GM19463 (cell line): ENCODE measurements around the gene F12.
A peak's percentile ranks its signal among the peaks of the same experiment; 100 is the strongest.
"Not testable (repeated sequence)": the region's sequence is repeated elsewhere in the genome, so short reads cannot be mapped to it uniquely, and the experiment has no call there.

Experiments used
- ATAC-seq: cut with Tn5 transposase; IDR thresholded peaks from one replicate; pipeline ENCODE4 v1.9.1; 2021; ENCODE audit warnings: mild to moderate bottlenecking, moderate library complexity; ENCODE audit not compliant: unreplicated experiment

Gene F12

DNA sequence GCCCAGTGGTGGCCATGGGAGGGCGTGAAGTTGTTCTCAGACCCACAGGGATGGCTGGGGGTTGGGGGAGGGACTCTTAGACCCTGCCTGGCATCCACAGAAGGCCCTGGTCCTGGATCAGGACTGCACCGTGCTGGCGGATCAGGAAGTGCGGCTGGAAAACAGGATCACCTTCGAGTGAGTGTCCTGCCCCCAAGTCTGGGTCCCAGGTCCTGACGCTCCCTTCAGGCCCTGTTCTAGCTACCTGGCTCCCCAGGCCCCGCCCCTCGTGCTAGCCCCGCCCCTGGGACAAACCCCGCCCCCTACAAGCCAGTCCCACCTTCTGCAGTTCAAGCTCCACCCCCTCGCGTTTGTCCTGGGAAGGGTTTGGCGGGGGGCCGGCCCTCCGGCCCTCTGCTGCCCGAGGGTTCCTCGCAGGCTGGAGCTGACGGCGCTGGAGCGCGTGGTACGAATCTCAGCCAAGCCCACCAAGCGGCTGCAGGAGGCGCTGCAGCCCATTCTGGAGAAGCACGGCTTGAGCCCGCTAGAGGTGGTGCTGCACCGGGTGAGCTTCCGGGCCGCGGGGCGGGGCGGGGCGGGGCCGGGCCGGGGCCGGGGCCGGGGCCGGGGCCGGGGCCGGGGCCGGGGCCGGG lies 38.8 kb downstream of the F12 start:
- ATAC-seq = peak; percentile 76

DNA sequence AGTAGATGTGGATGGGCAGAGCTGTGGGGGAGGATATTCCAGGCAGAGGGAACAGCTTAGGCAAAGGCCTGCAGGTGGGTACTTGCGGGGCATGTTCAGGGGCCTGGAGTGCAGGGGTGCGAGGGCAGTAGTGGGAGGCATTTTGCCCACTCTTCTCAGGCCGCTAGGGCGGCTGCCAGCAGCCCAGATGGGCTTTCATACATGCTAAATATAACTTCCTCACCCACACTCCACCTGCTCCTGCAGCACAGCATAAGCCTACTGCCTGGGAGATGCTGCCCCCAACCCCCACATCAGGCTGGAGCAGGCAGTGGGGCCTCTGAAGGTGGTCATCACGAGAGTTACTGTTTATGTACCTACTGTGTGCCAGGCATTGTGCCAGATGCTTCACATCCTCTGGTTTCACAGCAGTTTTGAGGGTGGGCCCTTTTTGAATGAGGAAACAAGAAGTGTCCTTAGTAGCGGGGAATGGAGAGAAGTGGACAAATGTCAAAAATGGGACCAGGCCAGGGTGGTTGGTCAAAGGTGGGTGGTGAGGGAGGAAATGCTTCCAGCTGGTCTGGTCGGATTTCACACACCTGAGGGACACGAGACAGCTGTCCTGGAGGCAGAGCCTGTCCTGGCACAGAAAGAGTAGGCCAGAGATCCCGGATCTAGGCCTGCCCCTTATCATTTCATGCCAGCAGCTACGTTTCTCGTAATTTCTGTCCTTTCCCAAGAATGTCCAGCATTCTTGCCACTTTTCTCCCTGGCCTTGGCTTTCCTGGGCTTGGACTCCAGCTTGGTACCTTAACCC lies 39.5 kb downstream of the F12 start:
- ATAC-seq = no peak

DNA sequence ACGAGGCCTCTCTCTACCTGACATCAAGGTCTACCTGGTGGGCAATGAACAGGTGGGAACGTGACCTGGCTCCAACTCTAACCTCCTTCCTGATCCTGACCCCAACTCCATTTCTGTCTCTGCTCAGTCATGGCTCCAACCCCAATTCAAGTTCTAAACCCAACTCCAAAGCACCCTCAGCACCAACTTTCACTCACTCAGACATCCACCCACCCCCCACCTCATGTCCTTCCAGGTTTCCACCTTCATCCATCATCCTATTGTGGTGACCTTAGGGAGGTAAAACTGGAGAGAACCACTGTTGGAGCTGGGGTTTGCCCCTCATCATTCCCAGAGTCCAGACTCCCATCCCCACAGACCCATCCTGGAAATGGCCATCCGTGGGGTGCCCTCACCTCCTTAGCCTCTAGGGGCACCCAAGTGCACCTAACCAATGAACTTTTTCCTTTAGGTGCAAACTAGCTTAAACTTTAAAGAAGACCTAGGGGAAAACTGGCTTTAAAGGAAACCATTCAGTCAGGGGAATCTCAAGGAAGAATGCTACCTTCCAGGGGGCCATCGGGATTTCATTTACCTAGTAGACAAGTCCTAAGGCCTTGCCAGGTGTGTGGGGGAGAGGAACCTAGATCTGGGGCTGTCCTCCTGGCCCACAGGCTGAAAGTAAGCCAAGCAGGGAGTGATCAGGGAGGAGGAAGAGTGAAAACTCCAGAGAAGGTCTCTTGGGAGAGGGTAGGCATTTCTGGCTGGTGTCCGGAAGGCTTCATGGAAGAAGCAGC lies 40.3 kb downstream of the F12 start:
- ATAC-seq = no peak

DNA sequence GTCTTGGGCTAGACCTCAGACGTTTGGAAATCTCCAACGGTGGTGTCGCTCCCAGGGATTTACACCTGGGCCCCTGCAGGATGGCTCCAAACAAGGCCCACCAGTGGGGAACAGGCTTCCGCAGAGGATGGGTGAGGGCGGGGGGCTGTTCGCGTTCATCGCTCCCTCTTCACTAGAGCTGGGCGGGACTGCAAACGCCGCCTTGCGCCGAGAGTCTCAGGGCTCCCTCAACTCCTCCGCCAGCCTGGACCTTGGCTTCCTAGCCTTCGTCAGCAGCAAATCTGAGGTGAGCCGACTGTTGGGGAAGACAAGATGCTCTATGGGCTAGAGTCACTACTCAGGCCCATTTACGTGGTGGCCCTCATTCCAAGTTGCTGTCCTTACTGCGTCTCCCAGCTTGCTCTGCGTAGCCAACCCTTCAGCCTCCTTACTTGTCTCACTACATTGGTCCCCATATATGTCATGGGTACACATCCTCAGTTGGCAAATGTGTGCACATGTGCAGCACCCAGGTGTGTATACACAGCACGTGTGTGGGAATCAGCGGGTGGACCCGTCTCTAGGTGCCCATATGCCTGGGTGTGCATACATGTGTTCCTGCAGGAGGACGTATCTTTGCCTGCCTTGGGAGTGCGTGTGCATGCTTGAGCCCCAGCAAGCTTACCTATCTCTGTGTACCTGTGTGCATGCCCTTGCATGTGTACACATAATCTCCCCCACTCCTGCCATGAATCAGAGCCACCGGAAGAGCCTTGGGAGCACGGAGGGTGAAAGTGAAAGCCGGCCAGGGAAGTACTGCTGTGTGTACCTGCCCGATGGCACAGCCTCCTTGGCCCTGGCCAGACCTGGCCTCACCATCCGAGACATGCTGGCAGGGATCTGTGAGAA lies 41.1 kb downstream of the F12 start:
- no peak for ATAC-seq

DNA sequence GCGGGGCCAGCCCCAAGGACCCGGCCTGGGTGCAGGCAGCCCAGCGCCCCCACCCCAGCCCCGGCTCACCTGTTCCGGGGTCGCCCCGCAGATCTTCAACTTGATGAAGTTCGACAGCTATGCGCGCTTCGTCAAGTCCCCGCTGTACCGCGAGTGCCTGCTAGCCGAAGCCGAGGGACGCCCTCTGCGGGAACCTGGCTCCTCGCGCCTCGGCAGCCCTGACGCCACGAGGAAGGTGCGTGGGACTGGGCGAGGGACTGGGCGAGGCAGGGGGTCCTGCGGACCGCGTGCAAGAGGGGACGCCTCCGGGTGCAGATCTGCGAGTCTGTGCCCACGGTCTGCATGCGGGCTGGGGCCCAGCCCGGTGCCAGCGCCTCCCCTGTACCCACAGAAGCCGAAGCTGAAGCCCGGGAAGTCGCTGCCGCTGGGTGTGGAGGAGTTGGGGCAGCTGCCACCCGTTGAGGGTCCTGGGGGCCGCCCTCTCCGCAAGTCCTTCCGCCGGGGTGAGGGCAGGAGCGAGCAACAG lies 42.0 kb downstream of the F12 start:
- ATAC-seq = no peak

DNA sequence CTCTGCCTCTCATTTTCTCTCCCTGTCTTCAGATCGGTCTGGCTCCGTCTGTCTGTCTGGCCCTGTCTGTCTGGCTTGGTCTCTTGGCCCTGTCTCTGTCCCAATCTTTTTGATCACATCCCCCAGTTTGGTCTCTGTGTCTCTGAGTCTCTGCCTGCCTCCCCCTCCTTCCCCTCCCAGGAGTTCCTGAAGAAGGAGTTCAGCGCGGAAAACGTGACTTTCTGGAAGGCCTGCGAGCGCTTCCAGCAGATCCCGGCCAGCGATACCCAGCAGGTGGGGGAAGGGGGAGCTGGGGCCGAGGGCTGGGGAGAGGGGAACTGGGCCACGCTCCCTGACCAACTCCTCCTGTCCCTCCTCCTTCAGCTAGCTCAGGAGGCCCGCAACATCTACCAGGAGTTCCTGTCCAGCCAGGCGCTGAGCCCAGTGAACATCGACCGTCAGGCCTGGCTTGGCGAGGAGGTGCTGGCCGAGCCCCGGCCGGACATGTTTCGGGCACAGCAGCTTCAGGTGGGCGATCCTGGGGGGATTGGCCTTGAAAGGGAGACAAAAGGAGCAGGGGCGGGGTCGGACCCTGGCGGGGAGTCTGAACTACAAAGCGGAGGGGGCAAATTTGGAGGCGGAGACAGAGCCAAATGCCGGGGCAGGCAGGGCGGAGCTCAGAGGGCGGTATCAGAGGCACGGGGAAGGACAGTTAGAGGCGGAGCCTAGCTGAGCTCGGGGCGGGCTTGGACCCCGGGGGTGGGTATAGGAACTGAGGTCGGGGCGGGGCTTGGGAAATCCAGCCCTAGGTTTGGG lies 42.6 kb downstream of the F12 start:
- ATAC-seq = no peak

DNA sequence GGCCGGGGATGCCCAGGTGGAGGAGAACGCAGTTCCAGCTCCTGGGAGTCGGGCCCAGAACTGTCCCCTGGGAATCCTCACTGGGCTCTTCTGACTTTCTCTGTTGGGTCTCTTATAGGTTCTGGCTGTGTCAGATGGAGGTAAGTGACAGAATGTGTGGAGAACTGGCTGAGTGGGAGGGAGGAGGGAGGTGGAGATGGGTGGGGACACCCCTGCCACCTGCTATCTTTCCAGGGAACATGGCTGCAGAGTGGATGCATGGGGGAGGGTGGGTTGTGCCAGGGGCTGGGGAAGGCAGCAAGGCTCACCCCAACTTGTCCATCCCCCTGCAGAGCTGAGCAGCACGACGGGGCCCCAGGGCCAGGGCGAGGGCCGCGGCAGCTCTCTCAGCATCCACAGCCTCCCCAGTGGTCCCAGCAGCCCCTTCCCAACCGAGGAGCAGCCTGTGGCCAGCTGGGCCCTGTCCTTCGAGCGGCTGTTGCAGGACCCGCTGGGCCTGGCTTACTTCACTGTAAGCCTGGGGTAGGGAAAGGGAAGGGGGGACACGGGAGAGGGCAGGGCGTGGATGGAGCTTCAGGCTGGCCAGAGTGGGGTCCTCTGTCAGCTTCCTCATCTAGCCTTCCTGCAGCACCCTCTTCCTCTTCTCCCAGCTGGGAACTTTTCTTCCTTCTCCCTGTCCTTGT lies 43.4 kb downstream of the F12 start:
- ATAC-seq = no peak

DNA sequence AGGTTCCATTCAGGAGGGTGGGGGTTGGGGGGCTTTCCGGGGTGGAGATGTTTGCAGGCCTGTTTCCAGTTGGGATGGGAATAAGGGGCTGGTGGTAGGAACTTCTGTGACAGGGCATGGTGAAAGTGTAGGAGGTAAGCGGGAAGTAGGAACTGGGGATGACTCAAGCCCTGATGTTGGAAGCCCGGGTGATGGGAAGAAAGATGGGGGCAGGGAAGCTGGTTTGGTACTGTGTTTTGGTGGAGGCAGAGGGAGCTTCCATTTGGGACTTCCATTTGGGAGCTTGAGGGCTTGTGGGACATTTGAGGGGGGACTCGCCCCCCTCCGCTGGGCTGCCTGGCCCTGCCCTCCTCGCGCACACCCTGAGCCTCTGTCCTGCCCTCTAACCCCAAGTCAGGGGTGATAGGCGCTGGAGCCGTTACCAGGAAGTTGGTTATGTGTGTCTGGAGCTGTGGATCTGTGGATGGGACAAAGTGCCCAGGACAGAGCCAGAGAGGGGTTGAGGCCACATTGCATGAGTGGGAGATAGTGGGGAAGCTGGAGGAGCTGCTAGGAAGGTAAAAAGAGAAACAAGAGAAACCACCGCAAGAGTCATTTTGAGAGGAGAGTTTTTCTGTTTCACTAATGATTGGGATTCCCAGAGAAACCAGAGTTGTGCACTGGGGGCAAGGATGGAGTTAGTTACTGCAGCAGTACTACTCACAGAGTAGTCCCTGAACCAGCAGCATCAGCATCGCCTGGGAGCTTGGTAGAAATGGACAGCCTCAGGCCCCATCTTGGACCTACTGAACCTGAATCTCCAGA lies 45.0 kb downstream of the F12 start:
- peak; percentile 31 for ATAC-seq

DNA sequence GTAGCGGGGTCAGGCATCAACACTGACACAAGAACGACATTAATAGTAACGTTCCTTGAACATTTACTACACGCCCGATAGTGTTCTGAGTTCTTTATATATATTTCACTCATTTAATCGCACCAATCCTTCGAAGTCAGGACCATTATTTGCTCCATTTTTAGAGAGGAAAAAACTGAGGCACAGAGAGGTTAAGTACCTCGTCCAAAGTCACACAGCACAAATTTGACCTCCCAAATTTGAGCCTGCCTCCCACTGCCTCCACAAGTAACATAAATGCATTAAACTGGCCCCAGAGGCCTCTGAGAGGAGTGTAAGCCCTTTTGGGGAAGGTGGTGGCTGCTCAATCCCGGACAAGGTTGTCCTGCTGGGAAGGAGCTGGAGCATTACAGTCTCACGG lies 45.8 kb downstream of the F12 start:
- ATAC-seq = no peak

DNA sequence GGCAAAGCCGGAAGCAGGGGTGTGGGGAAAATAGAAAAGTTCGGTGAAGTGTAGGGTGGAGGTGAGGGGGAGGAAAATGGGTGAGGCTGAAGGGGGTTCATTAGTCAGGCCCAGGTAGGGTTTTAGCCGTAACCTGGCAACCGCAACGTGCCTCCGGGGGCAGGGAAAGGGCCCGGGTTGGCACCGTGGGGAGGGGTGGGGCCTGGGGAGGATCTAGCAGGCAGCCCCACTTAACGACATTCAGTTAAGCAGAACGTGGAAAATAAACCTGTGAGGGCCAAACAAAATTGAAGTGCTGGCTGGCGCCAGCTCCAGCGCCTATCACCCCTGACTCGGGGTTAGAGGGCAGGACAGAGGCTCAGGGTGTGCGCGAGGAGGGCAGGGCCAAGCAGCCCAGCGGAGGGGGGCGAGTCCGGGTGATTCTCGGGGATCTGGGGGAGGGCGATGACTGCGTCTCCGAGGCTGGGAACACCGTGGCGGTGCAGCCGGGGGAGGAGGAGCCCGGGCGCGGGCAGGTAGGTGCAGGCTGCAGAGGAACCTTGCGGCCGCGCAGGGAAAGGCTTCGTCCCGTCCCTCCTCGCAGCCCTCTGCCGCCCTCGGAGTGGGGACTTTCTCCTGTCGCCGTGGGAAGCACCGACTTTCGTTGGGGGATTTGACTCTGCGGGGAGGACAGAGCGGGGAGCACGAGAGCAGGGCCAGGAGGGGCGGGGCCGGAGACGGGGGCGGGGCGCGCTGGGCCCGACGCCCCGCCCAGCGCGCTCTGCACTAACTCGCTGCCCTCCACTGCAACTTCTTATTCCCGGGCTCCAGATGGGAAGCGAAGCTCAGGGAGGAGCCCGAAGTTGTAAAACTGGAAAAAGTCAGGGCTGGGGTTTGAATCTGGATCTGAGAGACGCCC lies 46.5 kb downstream of the F12 start:
- ATAC-seq = peak; percentile 45

DNA sequence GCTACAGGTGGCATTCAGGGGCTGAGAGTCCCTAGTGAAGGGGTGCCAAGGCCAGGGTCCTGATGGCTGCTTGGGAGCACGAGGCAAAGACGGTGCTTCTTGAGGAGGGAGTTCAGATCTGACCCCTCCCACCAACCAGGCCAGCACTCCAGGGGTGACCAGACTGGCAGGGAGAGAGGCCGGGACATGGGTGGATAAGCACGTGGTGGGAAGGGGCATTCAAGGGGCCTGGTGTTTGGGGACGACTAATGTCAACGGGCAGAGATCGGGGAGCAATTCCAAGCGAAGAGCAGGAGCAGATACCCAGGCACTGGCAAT lies 47.1 kb downstream of the F12 start:
- no peak for ATAC-seq

DNA sequence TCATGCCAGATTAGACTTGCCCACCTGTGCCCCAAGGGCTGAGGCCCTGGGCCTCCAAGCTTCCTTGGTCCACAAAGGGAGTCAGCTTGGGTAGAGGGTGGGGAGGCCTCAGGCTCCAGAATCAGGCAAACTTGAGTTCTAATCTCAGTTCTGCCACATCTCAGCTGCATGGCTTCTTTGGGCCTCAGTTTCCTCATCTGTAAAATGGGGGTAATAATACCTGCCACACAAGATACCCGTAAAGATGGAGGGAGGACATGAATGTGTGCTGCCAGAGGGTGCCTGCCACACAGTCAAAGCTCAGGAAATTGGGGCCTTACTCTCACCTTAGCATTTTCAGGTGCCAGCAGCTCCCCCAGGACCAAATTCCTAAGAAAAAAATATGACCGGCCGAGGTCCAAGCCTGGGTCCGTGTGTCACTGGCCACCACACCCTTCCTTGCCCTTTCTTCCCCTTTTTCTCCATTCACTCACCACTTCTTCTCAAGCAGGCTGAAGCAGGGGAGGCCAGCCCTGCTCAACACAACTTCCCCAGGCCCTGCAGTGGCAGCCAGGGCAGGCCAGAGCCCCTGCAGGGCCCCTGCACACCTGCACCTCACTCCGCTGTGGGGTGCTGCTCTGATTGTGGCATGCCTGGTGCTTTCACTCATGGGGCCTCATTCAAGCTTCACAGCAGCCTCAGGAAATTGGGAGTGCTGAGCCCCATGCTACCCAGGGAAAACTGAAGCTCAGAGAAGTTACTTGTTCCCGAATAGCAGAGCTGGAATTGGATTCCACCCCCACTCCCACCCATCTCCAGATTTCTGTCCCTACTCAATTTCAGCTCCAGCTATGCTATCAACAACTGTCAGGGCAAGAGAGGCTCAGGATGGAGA lies 47.7 kb downstream of the F12 start:
- no peak for ATAC-seq

DNA sequence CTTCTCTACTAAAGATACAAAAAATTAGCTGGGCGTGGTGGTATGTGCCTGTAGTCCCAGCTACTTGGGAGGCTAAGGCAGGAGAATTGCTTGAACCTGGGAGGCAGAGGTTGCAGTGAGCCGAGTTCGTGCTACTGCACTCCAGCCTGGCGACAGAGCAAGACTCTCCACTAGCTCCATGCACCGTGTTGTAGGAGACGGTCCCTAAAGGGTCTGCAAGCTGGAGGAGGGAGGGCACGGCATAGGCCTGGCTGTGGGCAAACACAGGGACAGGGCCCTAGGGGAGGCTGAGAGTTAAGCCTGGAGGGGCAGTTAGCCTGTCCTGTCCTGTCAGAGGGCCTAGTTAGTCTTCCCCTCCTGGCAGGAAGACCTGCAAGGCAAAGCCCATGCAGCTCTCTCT lies 48.6 kb downstream of the F12 start:
- not testable (repeated sequence) for ATAC-seq

DNA sequence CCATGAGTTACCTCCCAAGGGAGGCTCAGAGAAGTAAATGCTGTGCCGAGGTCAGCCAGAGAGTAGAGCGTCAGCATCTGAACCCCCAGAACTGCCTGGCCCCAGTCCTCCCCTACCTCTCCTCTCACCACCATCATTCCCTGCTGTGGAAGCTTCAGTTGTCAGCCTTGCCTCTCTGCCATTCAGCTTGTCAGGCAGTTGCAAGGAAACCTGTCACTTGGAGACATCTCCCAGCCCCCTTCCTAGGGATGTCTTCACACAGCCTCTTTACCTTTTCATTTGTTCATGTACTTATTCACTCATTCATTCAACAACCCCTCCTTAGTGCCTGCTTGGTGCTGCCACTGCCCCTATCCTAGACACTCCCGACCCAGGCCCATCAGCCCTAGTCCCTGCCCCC lies 49.5 kb downstream of the F12 start:
- no peak for ATAC-seq

DNA sequence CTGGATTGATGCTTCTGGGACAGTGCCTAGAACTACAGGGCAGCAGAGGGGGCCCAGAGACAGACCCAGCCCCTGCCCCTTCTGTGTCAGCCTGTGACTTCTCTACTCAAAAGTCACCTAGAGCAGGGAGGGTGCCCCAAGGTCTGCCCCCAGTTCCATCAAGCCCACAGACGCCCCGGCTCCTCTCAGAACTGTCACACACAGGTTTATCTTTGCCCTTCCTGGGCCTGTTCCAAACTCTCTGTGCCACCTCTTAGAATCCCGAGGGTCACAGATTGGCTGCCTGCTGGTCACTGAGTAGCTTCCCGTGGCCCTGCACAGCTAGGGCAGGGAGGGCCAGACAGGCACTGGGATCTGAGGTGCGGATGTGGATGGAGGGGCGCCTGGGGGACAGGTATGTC lies 49.9 kb downstream of the F12 start:
- no peak for ATAC-seq

DNA sequence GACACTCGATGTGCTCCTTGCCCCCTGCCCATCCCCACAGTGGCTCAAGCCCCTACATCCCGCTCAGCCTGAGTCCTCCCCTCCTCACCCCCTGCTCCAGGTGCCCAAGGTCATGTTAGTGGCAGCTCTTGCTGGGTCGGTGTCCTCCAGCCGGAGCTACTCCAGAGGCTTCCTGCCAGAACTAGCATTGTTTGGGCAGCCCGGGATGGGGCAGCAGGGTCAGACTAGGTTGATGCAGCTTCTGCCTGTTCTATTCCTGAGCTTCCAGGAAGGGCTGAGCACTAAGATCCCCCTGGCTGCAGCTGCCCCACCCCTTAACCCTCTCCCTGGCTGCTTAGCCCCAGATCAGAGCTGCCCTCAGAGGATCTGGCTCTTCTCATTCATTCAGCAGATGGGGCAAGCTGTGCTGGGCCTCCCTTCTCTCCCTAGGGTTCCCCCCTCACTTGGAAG lies 51.0 kb downstream of the F12 start:
- no peak for ATAC-seq
